K562 (cell line): Measurements from ENCODE around the gene ADCY1. TPM values are rescaled to one million over a fixed set of nuclear protein-coding genes. Genes with fewer than 3 reads are reported as not detected.

Experiments
- ATAC-seq: fragments of 200-7000 bp; cut with Tn5 transposase; 3 replicates; pipeline ENCODE4 v1.9.1; 2020; ENCODE audit warnings: moderate library complexity
- BruUV-seq: library from RNA; stranded (reverse); fragments of 400-500 nt; replicated peaks from 2 replicates; lab custom pipeline; 2021; lab: Mats Ljungman, UMichigan
- CTCF ChIA-PET: fragments of 300-600 bp; formaldehyde crosslinking; extraction: SDS; loops from one replicate; lab custom pipeline; 2021; ENCODE audit warnings: low intra/inter-chr PET ratio; lab: Yijun Ruan, JAX
- POLR2A ChIA-PET: fragments of 300-600, 350-650 bp; sonication (Branson Sonifier 250); formaldehyde crosslinking; extraction: SDS; loops from one replicate; lab custom pipeline; 2021; ENCODE audit warnings: antibody characterized with exemption, inconsistent platforms; lab: Yijun Ruan, JAX
- DNase-seq, 4 experiments: peaks; one replicate each; pipeline versions ENCODE4 v3.0.0 to v3.0.0-alpha.2; 2011 to 2018; ENCODE audit warnings: low spot score in 3 of 4, mixed read lengths in 3 of 4; ENCODE audit errors: extremely low read depth in 1 of 4
- FAIRE-seq: peaks from 2 replicates; lab custom pipeline; 2011; peaks lifted over from hg19 to GRCh38; lab: Jason Lieb, UNC
- H2AFZ ChIP-seq: 2 replicates; pipeline ENCODE4 v1.6.0; 2011; ENCODE audit warnings: low read depth, low read length, control low read depth, inconsistent platforms
- H3K27ac ChIP-seq: fragments of 200-600 bp; 3 replicates; pipeline ENCODE4 v1.8.0; 2011; ENCODE audit warnings: low read depth, mild to moderate bottlenecking, control low read depth, inconsistent platforms, low read length, moderate library complexity, mixed read lengths; ENCODE audit errors: extremely low read depth
- H3K27me3 ChIP-seq, 2 experiments: fragments of 300-600 bp in 1 of 2; 2 replicates in 1 of 2; 3 replicates in 1 of 2; pipeline versions ENCODE4 v1.6.0 to v1.8.0; 2011; ENCODE audit warnings: inconsistent platforms in 2 of 2, low read length in 2 of 2, mild to moderate bottlenecking in 1 of 2, mixed read lengths in 1 of 2, moderate library complexity in 1 of 2; ENCODE audit not compliant: control insufficient read depth in 2 of 2, insufficient read depth in 2 of 2
- H3K36me3 ChIP-seq: fragments of 300-600 bp; 3 replicates; pipeline ENCODE4 v1.8.0; 2011; ENCODE audit warnings: mild to moderate bottlenecking, low read length, inconsistent platforms; ENCODE audit not compliant: control insufficient read depth, insufficient read depth
- H3K4me1 ChIP-seq, 2 experiments: fragments of 200-600 bp in 1 of 2; replicated peaks in 1 of 2; 2 replicates in 1 of 2; 3 replicates in 1 of 2; pipeline versions ENCODE4 v1.5.1 to v1.8.0; 2011; ENCODE audit warnings: inconsistent platforms in 2 of 2, low read length in 2 of 2, mild to moderate bottlenecking in 1 of 2, mixed read lengths in 1 of 2, moderate library complexity in 1 of 2; ENCODE audit not compliant: control insufficient read depth in 2 of 2, insufficient read depth in 2 of 2
- H3K4me2 ChIP-seq: 2 replicates; pipeline ENCODE4 v1.6.1; 2011; ENCODE audit warnings: low read length, control low read depth, inconsistent platforms, mixed read lengths; ENCODE audit not compliant: insufficient read depth
- H3K4me3 ChIP-seq: fragments of 200-600 bp; sonication (generic), shearing (Covaris generic); 2 replicates; pipeline ENCODE4 v1.5.1; 2016; ENCODE audit warnings: control low read depth, inconsistent platforms
- H3K79me2 ChIP-seq: fragments of 200-600 bp; 3 replicates; pipeline ENCODE4 v1.8.0; 2011; ENCODE audit warnings: low read length, inconsistent platforms; ENCODE audit not compliant: control insufficient read depth, insufficient read depth
- H3K9ac ChIP-seq, 2 experiments: 2 replicates each; pipeline versions ENCODE4 v1.6.0 to v1.6.1; 2011; ENCODE audit warnings: low read depth in 2 of 2, low read length in 2 of 2, control low read depth in 1 of 2, inconsistent platforms in 1 of 2, mild to moderate bottlenecking in 1 of 2, mixed read lengths in 1 of 2; ENCODE audit not compliant: insufficient read depth in 1 of 2
- H3K9me1 ChIP-seq: one replicate; pipeline ENCODE4 v1.6.0; 2011; ENCODE audit warnings: inconsistent platforms, mild to moderate bottlenecking, low read length, moderate library complexity; ENCODE audit not compliant: control insufficient read depth, insufficient read depth
- H3K9me3 ChIP-seq: replicated peaks from 2 replicates; pipeline ENCODE4 v1.5.1; 2011; ENCODE audit warnings: low read depth, low read length, inconsistent platforms; ENCODE audit not compliant: control insufficient read depth, insufficient read depth
- H4K20me1 ChIP-seq: replicated peaks from 2 replicates; pipeline ENCODE4 v1.6.1; 2011; ENCODE audit warnings: low read length, inconsistent platforms, mixed read lengths; ENCODE audit not compliant: control insufficient read depth, insufficient read depth
- CSDE1 ChIP-seq, 2 experiments: fragments of 450-650 bp; IDR thresholded peaks; 2 replicates each; pipeline ENCODE4 v1.6.1; 2016; ENCODE audit warnings: mild to moderate bottlenecking in 1 of 2
- DIDO1 ChIP-seq: fragments of 450-650 bp; IDR thresholded peaks from 2 replicates; pipeline ENCODE4 v1.6.1; 2016; ENCODE audit warnings: low read depth, missing biosample characterization, missing genetic modification characterization
- HDAC8 ChIP-seq: fragments of 450-650 bp; IDR thresholded peaks from 2 replicates; pipeline ENCODE4 v1.6.1; 2016; ENCODE audit warnings: mild to moderate bottlenecking, missing genetic modification characterization, moderate library complexity, missing compliant biosample characterization
- KDM2B ChIP-seq: fragments of 250-450 bp; sonication (Bioruptor Pico); IDR thresholded peaks from 2 replicates; pipeline ENCODE4 v1.8.0; 2021; ENCODE audit warnings: mild to moderate bottlenecking, moderate library complexity
- KDM4B ChIP-seq, 2 experiments: fragments of 450-650 bp in 1 of 2; sonication (generic) in 1 of 2; IDR thresholded peaks; 2 replicates each; pipeline ENCODE4 v1.6.1; 2016 to 2017; ENCODE audit warnings: borderline replicate concordance in 2 of 2, antibody characterized with exemption in 1 of 2, low read depth in 1 of 2, mild to moderate bottlenecking in 1 of 2
- NCOA1 ChIP-seq: fragments of 450-650 bp; IDR thresholded peaks from 2 replicates; pipeline ENCODE4 v1.6.1; 2016; ENCODE audit warnings: low read depth
- NONO ChIP-seq, 2 experiments: fragments of 200-400 bp in 1 of 2; fragments of 450-650 bp in 1 of 2; formaldehyde crosslinking in 1 of 2; IDR thresholded peaks; 2 replicates each; pipeline ENCODE4 v1.6.1; 2017; ENCODE audit warnings: low read depth in 2 of 2, mild to moderate bottlenecking in 2 of 2, moderate library complexity in 2 of 2, low read length in 1 of 2
- PATZ1 ChIP-seq: fragments of 250-450 bp; sonication (Bioruptor Pico); IDR thresholded peaks from 2 replicates; pipeline ENCODE4 v1.5.0; 2020; ENCODE audit warnings: mild to moderate bottlenecking, borderline replicate concordance
- RFX1 ChIP-seq: fragments of 450-650 bp; IDR thresholded peaks from 2 replicates; pipeline ENCODE4 v1.6.1; 2016; ENCODE audit warnings: mild to moderate bottlenecking, moderate library complexity
- RHOXF2B ChIP-seq: fragments of 250-450 bp; sonication (Bioruptor Pico); conservative IDR thresholded peaks from 2 replicates; pipeline ENCODE4 v1.5.1; 2021
- SUPT5H ChIP-seq: fragments of 450-650 bp; IDR thresholded peaks from 2 replicates; pipeline ENCODE4 v1.6.1; 2016
- TAF9B ChIP-seq: fragments of 450-650 bp; IDR thresholded peaks from 2 replicates; pipeline ENCODE4 v1.6.1; 2018; ENCODE audit warnings: mild to moderate bottlenecking; ENCODE audit not compliant: partially characterized antibody
- U2AF2 ChIP-seq: fragments of 200-400 bp; formaldehyde crosslinking; optimal IDR thresholded peaks from 2 replicates; pipeline ENCODE3; 2017; ENCODE audit warnings: low read depth, mild to moderate bottlenecking, low read length
- VEZF1 ChIP-seq: fragments of 200-800 bp; sonication (Bioruptor generic); IDR thresholded peaks from 2 replicates; pipeline ENCODE4 v1.6.1; 2017; ENCODE audit warnings: missing genetic modification characterization, missing compliant biosample characterization
- ZNF23 ChIP-seq: fragments of 250-450 bp; sonication (Bioruptor Pico); IDR thresholded peaks from 2 replicates; pipeline ENCODE4 v1.4.0; 2020; ENCODE audit warnings: mild to moderate bottlenecking
- ZNF79 ChIP-seq: fragments of 250-450 bp; sonication (Bioruptor Pico); IDR thresholded peaks from 2 replicates; pipeline ENCODE4 v1.4.0; 2020; ENCODE audit warnings: low read depth, mild to moderate bottlenecking, moderate library complexity
- in situ Hi-C: fragments of 300-500 bp; cut with MboI; formaldehyde crosslinking; loops from 4 replicates; pipeline ENCODE4 v1.15.0; 2018; ENCODE audit warnings: inconsistent platforms, mixed read lengths
- intact Hi-C: fragments of 100-400 bp; cut with micrococcal nuclease; formaldehyde crosslinking; loops from 2 replicates; pipeline ENCODE4 v1.14.2; 2022
- polyA plus RNA-seq, 8 experiments: library from polyadenylated mRNA; depleted of rRNA in 4 of 8; stranded (reverse) in 5 of 8; unstranded in 3 of 8; fragments of >200 nt; fragmentation: Nextera tagmentation in 2 of 8; fragmentation: Illumina TruSeq in 1 of 8; extraction: Ambion mirVana in 2 of 8; extraction: Trizol in 1 of 8; gene quantifications; 2 replicates each; pipeline versions ENCODE4 v1.2.1 to v1.2.3, GENCODE V29; 2011 to 2014; ENCODE audit warnings: inconsistent platforms in 1 of 8, missing spikeins in 1 of 8
- total RNA-seq, 7 experiments: library from RNA; depleted of rRNA in 6 of 7; stranded (reverse); fragments of >200 nt in 6 of 7; fragmentation: Illumina TruSeq in 2 of 7; extraction: Trizol in 2 of 7; gene quantifications; 2 replicates each; pipeline versions ENCODE4 v1.2.1 to v1.2.3, GENCODE V29; 2011 to 2021; ENCODE audit warnings: low replicate concordance in 1 of 7

ADCY1 gene
- total and polyA plus RNA-seq, 9 of the 15 experiments (the other 6 are each of a cell fraction or from before 2014, with no cell fraction given) = under 0.01 to 0.18 (median 0.10) TPM; not detected in 4

GRCh38 chr7:45699015-45699309, 124.8 kb downstream of the ADCY1 start:
- DNase-seq (no peak), FAIRE-seq (no peak), ATAC-seq (no peak)
- Histone ChIP-seq H4K20me1 (no peaks in the 10 kb centered on the region), H3K4me3 (no peak overlapping the region), H3K4me1 (no peaks in the 10 kb centered on the region; a peak in 1 of 5 replicates), H3K36me3 (no peaks in the 10 kb centered on the region), H3K9me3 (no peaks in the 10 kb centered on the region), H3K9ac (no peak overlapping the region), H3K9me1 (no peaks in the 10 kb centered on the region), H3K4me2 (no peak overlapping the region), H3K27me3 (peaks cover 33 to 61% of the 10 kb centered on the region in 2 experiments), H2AFZ (no peak overlapping the region), H3K27ac (no peak overlapping the region), H3K79me2 (no peaks in the 10 kb centered on the region)
- CTCF ChIA-PET = no interaction called here
- TF ChIP-seq KDM2B (CRISPR knock-in tag) = no peak
- TF ChIP-seq CSDE1 (IDR thresholded peaks at IDR 0.05) = no peak
- no peak for TF ChIP-seq U2AF2
- no peak for TF ChIP-seq ZNF23 (CRISPR knock-in tag)
- no peak for TF ChIP-seq SUPT5H
- TF ChIP-seq PATZ1 (CRISPR knock-in tag) = no peak
- no peak for TF ChIP-seq NCOA1
- no peak for TF ChIP-seq RHOXF2B (CRISPR knock-in tag)
- no peak for TF ChIP-seq NONO (IDR thresholded peaks at IDR 0.05; ENCODE audit: low read depth in 2 of 2, low read length in 1 of 2)
- TF ChIP-seq KDM4B (IDR thresholded peaks at IDR 0.05; ENCODE audit: borderline replicate concordance in 2 of 2, low read depth in 1 of 2) = no peak
- no peak for TF ChIP-seq VEZF1 (CRISPR knock-in tag)
- TF ChIP-seq RFX1 = no peak
- TF ChIP-seq HDAC8 = no peak
- TF ChIP-seq DIDO1 (tag) = no peak
- TF ChIP-seq ZNF79 (CRISPR knock-in tag) = no peak
- TF ChIP-seq TAF9B = no peak
- POLR2A ChIA-PET = no interaction called here
- no TSS peak for BruUV-seq
- intact Hi-C loops (no loop called here), in situ Hi-C loops (no loop called here)
